B cell (primary cell): Measurements from ENCODE around the gene KYNU. TPM values are rescaled to one million over a fixed set of nuclear protein-coding genes. Genes with fewer than 3 reads are reported as not detected.

Source experiments
- ATAC-seq: fragments of 200-7000 bp; cut with Tn5 transposase; one replicate; pipeline ENCODE4 v1.10.0; 2021; ENCODE audit warnings: low read depth, mild to moderate bottlenecking, moderate number of reproducible peaks, moderate library complexity
- CTCF ChIA-PET: fragments of 350-600 bp; sonication (Branson Sonifier 250); formaldehyde crosslinking; loops from one replicate; lab custom pipeline; 2021; ENCODE audit warnings: antibody characterized with exemption, inconsistent platforms; lab: Charles Lee
- POLR2A ChIA-PET: fragments of 350-600 bp; sonication (Branson Sonifier 250); formaldehyde crosslinking; loops from one replicate; lab custom pipeline; 2021; ENCODE audit warnings: antibody characterized with exemption; lab: Charles Lee
- DNase-seq: peaks from one replicate; pipeline ENCODE4 v3.0.0; 2013
- H2AFZ ChIP-seq: 2 replicates; pipeline ENCODE4 v1.6.1; 2012; ENCODE audit warnings: mild to moderate bottlenecking, low read depth, low read length; ENCODE audit not compliant: insufficient read depth, poor library complexity, severe bottlenecking
- H3K27ac ChIP-seq, 2 donors: 1 replicate in 1 of 2; 2 replicates in 1 of 2; pipeline ENCODE4 v1.5.1; 2012 to 2013; ENCODE audit warnings: low read length in 2 of 2, mild to moderate bottlenecking in 2 of 2, moderate library complexity in 1 of 2
- H3K27me3 ChIP-seq, 4 experiments: fragments of 200-600 bp in 1 of 4; sonication (generic) in 1 of 4; replicated peaks in 1 of 4; 1 replicate in 2 of 4; 2 replicates in 2 of 4; pipeline versions ENCODE4 v1.6.1 to v1.7.0; 2013 to 2016; ENCODE audit warnings: low read length in 3 of 4, mild to moderate bottlenecking in 2 of 4, mixed read lengths in 1 of 4, moderate library complexity in 1 of 4; ENCODE audit not compliant: insufficient read depth in 4 of 4, control insufficient read depth in 3 of 4; ENCODE audit errors: control extremely low read depth in 1 of 4
- H3K36me3 ChIP-seq, 2 experiments: replicated peaks in 1 of 2; 1 replicate in 1 of 2; 2 replicates in 1 of 2; pipeline versions ENCODE4 v1.6.1 to v1.7.1; 2013; ENCODE audit warnings: low read length in 1 of 2; ENCODE audit not compliant: insufficient read depth in 2 of 2, control insufficient read depth in 1 of 2; ENCODE audit errors: control extremely low read depth in 1 of 2, extremely low read depth in 1 of 2
- H3K4me1 ChIP-seq, 2 donors: fragments of 200-600 bp in 1 of 2; sonication (generic) in 1 of 2; 1 replicate in 1 of 2; 2 replicates in 1 of 2; pipeline versions ENCODE4 v1.5.1 to v1.6.1; 2013 to 2017; ENCODE audit warnings: low read length in 2 of 2; ENCODE audit not compliant: control insufficient read depth in 2 of 2, insufficient read depth in 2 of 2
- H3K4me2 ChIP-seq: replicated peaks from 2 replicates; pipeline ENCODE3; 2012; ENCODE audit warnings: mild to moderate bottlenecking, low read depth, low read length; ENCODE audit not compliant: poor library complexity, severe bottlenecking
- H3K4me3 ChIP-seq, 5 experiments: fragments of 200-600 bp in 1 of 5; sonication (generic) in 1 of 5; 1 replicate in 3 of 5; 2 replicates in 2 of 5; pipeline versions ENCODE4 v1.5.1 to v1.7.0; 2011 to 2016; ENCODE audit warnings: low read length in 4 of 5, mild to moderate bottlenecking in 4 of 5, low read depth in 2 of 5, control low read depth in 1 of 5, moderate library complexity in 1 of 5; ENCODE audit not compliant: insufficient read depth in 1 of 5; ENCODE audit errors: control extremely low read depth in 1 of 5, extremely low read depth in 1 of 5
- H3K79me2 ChIP-seq: fragments of 200-600 bp; sonication (generic); one replicate; pipeline ENCODE4 v1.6.0; 2016; ENCODE audit warnings: low read length; ENCODE audit not compliant: control insufficient read depth, insufficient read depth
- H3K9ac ChIP-seq: fragments of 200-600 bp; sonication (generic); 2 replicates; pipeline ENCODE4 v1.6.1; 2017; ENCODE audit warnings: mild to moderate bottlenecking, low read length, moderate library complexity
- H3K9me3 ChIP-seq, 3 donors: one replicate each; pipeline versions ENCODE4 v1.6.1 to v1.7.1; 2013; ENCODE audit warnings: low read length in 2 of 3; ENCODE audit not compliant: control insufficient read depth in 2 of 3, insufficient read depth in 1 of 3; ENCODE audit errors: control extremely low read depth in 1 of 3
- H4K20me1 ChIP-seq: 2 replicates; pipeline ENCODE4 v1.6.0; 2012; ENCODE audit warnings: mild to moderate bottlenecking, low read length; ENCODE audit not compliant: insufficient read depth, control insufficient read depth, poor library complexity, severe bottlenecking
- H3K27ac Mint-ChIP-seq: one replicate; pipeline ENCODE4 v1.8.0; 2021; ENCODE audit warnings: mixed read lengths
- H3K27me3 Mint-ChIP-seq: one replicate; pipeline ENCODE4 v1.8.0; 2021; ENCODE audit warnings: mixed read lengths
- H3K4me1 Mint-ChIP-seq: one replicate; pipeline ENCODE4 v1.8.0; 2021; ENCODE audit warnings: mixed read lengths
- H3K4me3 Mint-ChIP-seq: one replicate; pipeline ENCODE4 v1.8.0; 2021; ENCODE audit warnings: mixed read lengths
- H3K9me3 Mint-ChIP-seq: one replicate; pipeline ENCODE4 v1.8.0; 2022; ENCODE audit warnings: mixed read lengths; ENCODE audit not compliant: insufficient read depth
- CTCF ChIP-seq: fragments of 200-600 bp; IDR thresholded peaks from one replicate; pipeline ENCODE4 v1.8.0; 2022; ENCODE audit warnings: antibody characterized with exemption, mild to moderate bottlenecking
- EZH2 ChIP-seq: IDR thresholded peaks from 2 replicates; pipeline ENCODE4 v1.6.1; 2012; ENCODE audit warnings: borderline replicate concordance, low read depth, mild to moderate bottlenecking, moderate library complexity, low read length; ENCODE audit not compliant: insufficient read depth, poor library complexity, severe bottlenecking
- WGBS: methylation state at CpG from one replicate; pipeline ENCODE4 v1.1.5; 2013; ENCODE audit warnings: missing lambda C conversion rate; ENCODE audit not compliant: insufficient coverage; 5-methylcytosine and 5-hydroxymethylcytosine counted together
- intact Hi-C: fragments of 100-400 bp; cut with micrococcal nuclease; formaldehyde crosslinking; loops from one replicate; pipeline ENCODE4 v1.10.0; 2022
- polyA plus RNA-seq: library from polyadenylated mRNA; depleted of rRNA; stranded (reverse); fragments of >200 nt; gene quantifications from 2 replicates; pipeline ENCODE4 v1.2.3, GENCODE V29; 2012
- total RNA-seq, 2 donors: library from RNA; stranded (reverse); fragments of 120-200 nt in 1 of 2; gene quantifications; 1 replicate in 1 of 2; 2 replicates in 1 of 2; pipeline versions ENCODE4 v1.2.3 to v1.2.4, GENCODE V29; 2013 to 2022

KYNU gene
- total and polyA plus RNA-seq, 2 donors (not counting 1 experiment from before 2014, with no cell fraction given) = 14.5 to 46.2 TPM

- no peak overlapping the region for H3K9ac ChIP-seq
- ChIA-PET CTCF (no interaction called here), POLR2A (no interaction called here)
- no peaks in the 10 kb centered on the region for H3K36me3 ChIP-seq
- ATAC-seq = no peak
- H3K27ac ChIP-seq = no peak overlapping the region
- H3K9me3 ChIP-seq = no peaks in the 10 kb centered on the region
- no peaks in the 10 kb centered on the region for H3K4me1 Mint-ChIP-seq
- DNase-seq = no peak
- intact Hi-C loops = no loop called here
- no peaks in the 10 kb centered on the region for H3K27me3 Mint-ChIP-seq
- H3K4me1 ChIP-seq = no peaks in the 10 kb centered on the region
- no peak overlapping the region for H3K27ac Mint-ChIP-seq
- no peak for TF ChIP-seq EZH2
- TF ChIP-seq CTCF = no peak
- H4K20me1 ChIP-seq = no peaks in the 10 kb centered on the region
- H3K4me3 ChIP-seq = no peak overlapping the region
- no peak overlapping the region for H3K4me2 ChIP-seq
- H2AFZ ChIP-seq = no peak overlapping the region
- no peaks in the 10 kb centered on the region for H3K9me3 Mint-ChIP-seq
- no peaks in the 10 kb centered on the region for H3K79me2 ChIP-seq
- H3K27me3 ChIP-seq = no peaks in the 10 kb centered on the region
- WGBS = no CpG with 5 or more reads among the region's 1 CpG
- no peak overlapping the region for H3K4me3 Mint-ChIP-seq
Measured at GRCh38 chr2:142842369-142842768, 35.1 kb upstream of the KYNU start.

GRCh38 chr2:142843731-142844130, 33.7 kb upstream of the KYNU start:
- Histone ChIP-seq H3K9ac (no peak overlapping the region), H2AFZ (no peak overlapping the region), H3K36me3 (no peaks in the 10 kb centered on the region), H3K79me2 (no peaks in the 10 kb centered on the region), H3K4me1 (no peaks in the 10 kb centered on the region), H3K4me3 (no peak overlapping the region), H3K9me3 (no peaks in the 10 kb centered on the region), H3K4me2 (no peak overlapping the region), H3K27ac (no peak overlapping the region), H4K20me1 (no peaks in the 10 kb centered on the region), H3K27me3 (no peaks in the 10 kb centered on the region)
- H3K9me3 Mint-ChIP-seq = no peaks in the 10 kb centered on the region
- WGBS = no CpG with 5 or more reads among the region's 2 CpGs
- DNase-seq = no peak
- ChIA-PET POLR2A (no interaction called here), CTCF (no interaction called here)
- no peak overlapping the region for H3K4me3 Mint-ChIP-seq
- H3K27me3 Mint-ChIP-seq = no peaks in the 10 kb centered on the region
- ATAC-seq = no peak
- H3K4me1 Mint-ChIP-seq = no peaks in the 10 kb centered on the region
- intact Hi-C loops = no loop called here
- TF ChIP-seq EZH2 (no peak), CTCF (no peak)
- no peak overlapping the region for H3K27ac Mint-ChIP-seq
